PC-9 (cell line): ENCODE results near the gene EFCAB11.

ENCODE experiments used
- EZH2 ChIP-seq: fragments of 200-600 bp; sonication (generic); IDR thresholded peaks from 2 replicates; pipeline ENCODE4 v1.8.0; 2017; ENCODE audit warnings: antibody characterized with exemption, low read depth
- TF ChIP-seq, protein P1 (sequence below): fragments of 200-600 bp; sonication (generic); conservative IDR thresholded peaks from 2 replicates; pipeline ENCODE4 v1.6.1; 2017; ENCODE audit warnings: mixed run types, antibody characterized with exemption, mild to moderate bottlenecking, moderate library complexity

GRCh38 chr14:89806451-89806850 is 148.1 kb downstream of the EFCAB11 start:
- TF ChIP-seq, protein P1, sequence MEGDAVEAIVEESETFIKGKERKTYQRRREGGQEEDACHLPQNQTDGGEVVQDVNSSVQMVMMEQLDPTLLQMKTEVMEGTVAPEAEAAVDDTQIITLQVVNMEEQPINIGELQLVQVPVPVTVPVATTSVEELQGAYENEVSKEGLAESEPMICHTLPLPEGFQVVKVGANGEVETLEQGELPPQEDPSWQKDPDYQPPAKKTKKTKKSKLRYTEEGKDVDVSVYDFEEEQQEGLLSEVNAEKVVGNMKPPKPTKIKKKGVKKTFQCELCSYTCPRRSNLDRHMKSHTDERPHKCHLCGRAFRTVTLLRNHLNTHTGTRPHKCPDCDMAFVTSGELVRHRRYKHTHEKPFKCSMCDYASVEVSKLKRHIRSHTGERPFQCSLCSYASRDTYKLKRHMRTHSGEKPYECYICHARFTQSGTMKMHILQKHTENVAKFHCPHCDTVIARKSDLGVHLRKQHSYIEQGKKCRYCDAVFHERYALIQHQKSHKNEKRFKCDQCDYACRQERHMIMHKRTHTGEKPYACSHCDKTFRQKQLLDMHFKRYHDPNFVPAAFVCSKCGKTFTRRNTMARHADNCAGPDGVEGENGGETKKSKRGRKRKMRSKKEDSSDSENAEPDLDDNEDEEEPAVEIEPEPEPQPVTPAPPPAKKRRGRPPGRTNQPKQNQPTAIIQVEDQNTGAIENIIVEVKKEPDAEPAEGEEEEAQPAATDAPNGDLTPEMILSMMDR = no peak
- TF ChIP-seq EZH2 = no peak
